Stimulated activated CD4-positive, alpha-beta T cell treated with anti-CD3 and anti-CD28 coated beads, Interleukin-15, amount 100 ng/mL, for 24 hours (primary cell): ENCODE measurements around the gene NPW.

Source experiments
- DNase-seq: peaks from one replicate; pipeline ENCODE4 v3.0.0-alpha.2; 2020

NPW gene

DNA sequence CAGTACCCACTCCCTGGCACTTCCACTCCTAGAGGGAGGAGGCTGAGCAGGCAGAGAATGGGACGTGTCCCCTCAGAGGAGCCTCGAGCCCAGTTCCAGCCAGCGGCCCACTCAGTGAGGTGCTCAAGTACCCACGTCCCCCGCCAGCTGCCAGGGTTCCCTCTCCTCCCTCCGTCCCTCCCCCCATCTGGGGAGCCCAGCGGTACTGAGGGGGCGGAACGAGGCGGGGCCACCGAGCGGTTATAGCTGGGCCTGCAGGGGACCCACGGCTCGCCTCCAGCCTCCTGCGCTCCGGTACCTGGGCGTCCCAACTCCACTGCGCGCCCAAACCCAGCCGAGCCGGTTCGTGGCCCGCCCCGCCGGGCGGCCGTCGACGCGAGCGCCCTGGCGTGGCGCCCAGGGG, at the start of gene NPW:
NPW (plus strand) TSS at position 268 of the 403 bp plus-strand sequence.
- peak; percentile 67 for DNase-seq

DNA sequence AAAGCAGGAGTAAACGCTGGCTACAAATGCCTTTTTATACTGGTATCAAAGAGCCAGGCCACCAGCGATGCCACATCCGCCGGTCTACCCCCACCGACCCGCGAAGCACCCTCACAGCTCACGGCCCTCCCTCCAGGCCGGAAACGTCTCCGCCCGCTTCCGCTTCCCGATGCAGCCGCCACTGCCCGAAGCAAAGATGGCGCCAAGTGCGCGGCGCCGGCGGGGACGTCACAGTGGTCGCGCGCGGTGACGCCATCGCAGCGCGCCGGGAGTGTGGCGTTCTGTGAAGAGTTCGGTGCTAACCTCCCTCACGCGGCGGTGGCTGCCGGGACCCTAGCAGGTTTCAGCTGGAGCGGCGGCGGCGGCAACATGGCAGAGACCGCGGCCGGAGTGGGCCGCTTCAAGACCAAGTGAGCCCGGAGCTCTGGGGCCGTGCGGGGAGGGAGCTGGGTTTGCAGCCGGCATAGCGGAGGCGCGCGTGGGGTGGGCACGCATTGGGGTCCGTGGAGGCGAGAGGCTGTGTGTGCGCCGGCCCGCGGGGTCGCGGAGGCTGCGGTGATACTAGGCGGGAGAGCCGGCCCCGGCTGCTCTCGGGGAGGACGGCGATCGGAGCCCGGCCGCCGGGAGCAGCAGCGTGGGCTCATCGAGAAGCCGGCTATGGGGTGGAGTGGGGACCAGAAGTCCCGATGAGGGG, 47.6 kb upstream of the NPW start, which contains the start of gene TBL3:
TBL3 (plus strand) TSS at position 258 of the 694 bp plus-strand sequence; CDS start at position 370, 112 bp downstream.
- DNase-seq: peak; percentile 96

DNA sequence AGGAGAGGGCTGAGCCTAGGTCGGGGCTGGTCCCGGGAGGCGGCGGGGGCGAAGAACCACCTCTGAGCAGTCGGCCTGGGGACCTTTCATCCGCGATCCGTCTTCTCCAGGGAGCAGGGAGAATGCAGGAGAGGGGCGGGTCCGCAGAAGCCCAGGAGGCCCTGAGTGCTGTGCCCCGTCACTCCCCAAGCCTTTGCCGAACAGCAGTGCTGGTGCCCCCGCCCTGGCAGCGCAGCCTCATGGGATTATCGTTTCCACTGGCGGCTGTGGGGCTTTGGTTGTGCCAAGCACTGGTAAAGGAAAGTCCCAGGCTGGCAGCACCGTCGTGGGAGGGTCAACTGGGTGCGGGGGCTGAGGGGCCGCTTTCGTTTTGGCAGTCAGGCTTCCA, 47.1 kb upstream of the NPW start:
- peak; percentile 40 for DNase-seq

DNA sequence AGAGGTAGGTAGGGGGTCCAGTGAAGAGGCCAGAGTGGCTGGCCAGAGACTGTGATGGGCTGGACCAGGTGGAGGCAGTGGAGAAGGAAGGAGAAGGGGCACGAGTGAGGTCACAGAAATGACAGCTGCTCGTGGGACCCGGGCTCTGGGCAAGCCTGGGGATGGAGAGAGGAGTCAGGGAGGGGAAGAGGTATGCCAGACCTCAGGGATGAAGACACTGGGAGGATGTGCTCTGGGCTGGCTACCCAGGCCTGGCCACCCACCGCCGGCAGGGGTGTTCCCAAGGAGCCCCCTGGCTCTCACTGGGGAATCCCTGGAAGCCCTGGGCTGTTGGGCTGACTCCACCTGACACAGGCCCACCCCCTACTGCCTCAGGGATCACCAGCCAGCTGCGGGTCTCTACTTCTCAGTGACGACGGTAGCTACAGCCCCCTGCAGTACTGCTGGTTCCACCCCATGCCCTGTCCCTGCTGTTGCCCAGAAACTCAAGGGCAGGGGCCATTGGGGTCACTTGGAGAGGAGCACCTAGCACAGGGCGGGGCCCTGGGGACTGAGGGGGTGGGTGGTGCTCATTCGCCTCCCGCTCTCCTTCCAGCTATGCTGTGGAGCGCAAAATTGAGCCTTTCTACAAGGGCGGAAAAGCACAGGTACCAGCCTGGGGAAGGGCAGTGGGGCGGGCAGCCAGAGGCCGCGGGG, 46.0 kb upstream of the NPW start:
- no peak for DNase-seq

DNA sequence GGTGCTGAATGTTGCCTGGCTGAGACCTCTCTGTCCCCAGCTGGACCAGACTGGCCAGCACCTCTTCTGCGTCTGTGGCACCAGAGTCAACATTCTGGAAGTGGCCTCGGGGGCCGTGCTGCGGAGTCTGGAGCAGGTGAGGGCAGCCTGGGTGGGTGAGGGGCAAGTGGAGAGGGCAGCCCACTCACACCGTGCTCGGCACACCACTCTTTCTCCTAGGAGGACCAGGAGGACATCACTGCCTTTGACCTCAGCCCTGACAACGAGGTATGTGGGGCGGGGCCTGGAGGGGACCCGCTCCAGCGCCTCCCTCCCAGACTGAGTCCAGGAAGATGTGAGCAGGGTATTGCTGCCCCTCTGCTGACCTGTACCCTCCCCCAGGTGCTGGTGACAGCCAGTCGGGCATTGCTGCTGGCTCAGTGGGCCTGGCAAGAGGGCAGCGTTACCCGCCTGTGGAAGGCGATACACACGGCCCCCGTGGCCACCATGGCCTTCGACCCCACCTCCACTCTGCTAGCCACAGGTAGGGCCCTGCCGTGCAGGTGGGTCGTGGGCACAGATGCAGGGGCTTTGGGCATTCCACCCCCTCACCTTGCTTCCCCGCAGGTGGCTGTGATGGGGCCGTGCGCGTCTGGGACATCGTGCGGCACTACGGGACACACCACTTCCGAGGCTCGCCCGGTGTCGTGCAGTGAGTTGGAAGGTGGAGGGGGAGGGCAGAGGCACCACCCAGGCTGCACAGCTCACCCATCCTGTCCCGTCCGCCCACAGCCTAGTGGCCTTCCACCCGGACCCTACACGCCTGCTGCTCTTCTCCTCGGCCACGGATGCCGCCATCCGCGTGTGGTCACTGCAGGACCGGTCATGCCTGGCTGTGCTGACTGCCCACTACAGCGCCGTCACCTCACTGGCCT, 45.2 kb upstream of the NPW start:
- no peak for DNase-seq

DNA sequence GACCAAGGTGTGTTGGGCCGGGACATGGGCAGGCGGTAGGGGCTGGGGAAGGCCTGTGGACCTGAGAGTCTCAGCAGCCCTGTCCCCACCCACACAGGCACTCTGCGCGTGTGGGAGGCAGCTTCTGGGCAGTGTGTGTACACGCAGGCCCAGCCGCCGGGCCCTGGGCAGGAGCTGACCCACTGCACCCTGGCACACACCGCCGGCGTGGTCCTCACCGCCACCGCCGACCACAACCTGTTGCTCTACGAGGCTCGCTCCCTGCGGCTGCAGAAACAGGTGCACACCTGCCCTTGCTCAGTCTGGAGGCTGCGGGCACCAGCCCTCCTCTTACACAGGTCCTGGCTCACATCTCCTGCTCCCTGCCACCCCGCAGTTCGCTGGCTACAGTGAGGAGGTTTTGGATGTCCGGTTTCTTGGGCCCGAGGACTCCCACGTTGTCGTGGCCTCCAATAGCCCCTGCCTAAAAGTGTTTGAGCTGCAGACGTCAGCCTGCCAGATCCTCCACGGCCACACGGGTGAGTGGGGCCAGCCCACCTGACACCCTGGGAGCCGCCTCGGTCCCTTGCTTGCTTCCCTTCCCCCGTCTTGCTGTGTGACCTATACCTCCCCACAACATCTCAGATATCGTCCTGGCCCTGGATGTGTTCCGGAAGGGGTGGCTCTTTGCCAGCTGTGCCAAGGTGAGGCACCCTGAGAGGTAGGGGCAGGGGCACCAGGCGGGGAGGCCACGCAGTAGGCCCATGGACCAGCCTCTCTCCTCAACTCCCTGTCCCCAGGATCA, 44.0 kb upstream of the NPW start:
- DNase-seq: no peak

DNA sequence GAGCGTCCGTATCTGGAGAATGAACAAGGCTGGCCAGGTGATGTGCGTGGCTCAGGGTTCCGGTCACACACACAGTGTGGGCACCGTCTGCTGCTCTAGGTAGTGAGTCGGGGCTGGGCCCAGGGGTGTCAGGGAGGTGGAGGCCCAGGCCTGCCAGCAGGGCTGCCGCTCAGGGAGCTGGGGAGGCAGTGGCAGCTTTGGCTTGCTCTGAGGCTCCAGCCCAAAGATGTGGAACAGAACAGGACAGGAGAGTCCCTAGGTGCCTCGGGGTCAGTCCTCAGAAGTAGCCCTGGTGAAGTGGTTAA, 43.4 kb upstream of the NPW start:
- DNase-seq: no peak

DNA sequence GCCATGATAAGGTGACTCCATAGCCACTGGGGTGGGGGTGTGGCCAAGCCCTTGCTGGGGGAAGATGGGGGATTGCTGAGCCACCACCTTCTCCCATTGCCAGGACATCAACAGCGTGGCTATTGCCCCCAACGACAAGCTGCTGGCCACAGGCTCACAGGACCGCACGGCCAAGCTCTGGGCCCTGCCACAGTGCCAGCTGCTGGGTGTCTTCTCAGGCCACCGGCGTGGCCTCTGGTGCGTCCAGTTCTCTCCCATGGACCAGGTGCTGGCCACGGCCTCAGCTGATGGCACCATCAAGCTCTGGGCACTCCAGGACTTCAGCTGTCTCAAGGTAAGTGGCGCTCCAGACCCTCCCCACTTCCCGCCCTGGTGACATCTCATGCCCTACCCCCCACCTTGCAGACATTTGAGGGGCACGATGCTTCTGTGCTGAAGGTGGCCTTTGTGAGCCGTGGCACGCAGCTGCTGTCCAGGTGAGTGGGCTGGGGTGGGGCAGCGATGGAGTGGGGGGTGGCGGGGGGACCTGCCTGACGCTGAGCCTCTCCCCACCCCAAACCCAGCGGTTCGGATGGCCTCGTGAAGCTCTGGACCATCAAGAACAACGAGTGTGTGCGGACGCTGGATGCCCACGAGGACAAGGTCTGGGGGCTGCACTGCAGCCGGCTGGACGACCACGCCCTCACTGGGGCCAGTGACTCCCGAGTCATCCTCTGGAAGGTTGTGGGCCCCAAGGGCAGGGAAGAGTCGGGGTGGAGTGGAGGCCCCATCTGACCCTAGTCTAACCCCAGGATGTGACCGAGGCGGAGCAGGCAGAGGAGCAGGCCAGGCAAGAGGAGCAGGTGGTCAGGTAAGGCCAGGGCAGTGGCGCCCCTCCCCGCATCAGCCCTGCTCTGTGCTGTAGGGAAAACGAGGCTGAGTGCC, 42.4 kb upstream of the NPW start:
- no peak for DNase-seq

DNA sequence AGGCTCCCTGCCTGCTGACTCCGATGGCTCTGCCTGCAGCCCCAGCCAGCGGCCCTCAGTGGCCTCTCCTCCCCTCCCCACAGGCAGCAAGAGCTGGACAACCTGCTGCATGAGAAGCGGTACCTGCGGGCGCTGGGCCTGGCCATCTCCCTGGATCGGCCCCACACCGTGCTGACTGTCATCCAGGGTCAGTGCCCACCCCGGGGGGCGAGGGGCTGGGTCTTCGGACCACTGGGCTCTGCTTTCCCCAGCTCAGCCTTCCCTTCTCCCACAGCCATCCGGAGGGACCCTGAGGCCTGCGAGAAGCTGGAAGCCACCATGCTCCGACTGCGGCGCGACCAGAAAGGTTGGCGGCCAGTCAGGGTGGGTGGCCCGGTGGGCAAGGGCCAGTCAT, 41.7 kb upstream of the NPW start:
- DNase-seq: no peak

DNA sequence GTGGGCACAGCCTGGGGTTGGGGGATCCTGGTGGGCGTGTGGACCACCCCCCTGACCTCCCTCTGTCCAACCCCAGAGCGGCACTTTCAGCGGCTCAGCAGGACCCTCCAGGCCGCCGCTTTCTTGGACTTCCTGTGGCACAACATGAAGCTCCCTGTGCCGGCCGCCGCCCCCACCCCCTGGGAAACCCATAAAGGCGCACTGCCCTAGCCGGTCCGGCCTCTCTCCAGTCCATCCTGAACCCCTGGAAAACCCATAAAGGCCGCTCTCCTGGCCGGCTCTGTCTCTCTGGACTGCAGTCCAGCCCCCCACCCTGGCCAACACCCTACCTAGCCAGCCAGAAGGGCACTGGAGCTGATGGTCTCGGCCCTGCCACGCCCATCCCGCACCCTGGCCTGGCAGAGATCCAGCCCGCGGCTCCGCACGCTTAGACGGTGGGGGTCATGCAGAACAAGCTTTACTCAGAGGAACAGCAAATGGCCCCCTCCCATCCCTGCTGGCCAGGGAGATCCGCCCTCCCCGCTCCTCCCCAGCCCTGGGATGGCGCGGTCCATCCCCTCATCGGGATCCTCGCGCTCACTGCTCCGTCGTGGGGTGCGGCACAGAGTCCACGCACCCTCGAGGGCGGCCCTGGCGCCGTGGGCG, 41.0 kb upstream of the NPW start:
- DNase-seq: no peak

DNA sequence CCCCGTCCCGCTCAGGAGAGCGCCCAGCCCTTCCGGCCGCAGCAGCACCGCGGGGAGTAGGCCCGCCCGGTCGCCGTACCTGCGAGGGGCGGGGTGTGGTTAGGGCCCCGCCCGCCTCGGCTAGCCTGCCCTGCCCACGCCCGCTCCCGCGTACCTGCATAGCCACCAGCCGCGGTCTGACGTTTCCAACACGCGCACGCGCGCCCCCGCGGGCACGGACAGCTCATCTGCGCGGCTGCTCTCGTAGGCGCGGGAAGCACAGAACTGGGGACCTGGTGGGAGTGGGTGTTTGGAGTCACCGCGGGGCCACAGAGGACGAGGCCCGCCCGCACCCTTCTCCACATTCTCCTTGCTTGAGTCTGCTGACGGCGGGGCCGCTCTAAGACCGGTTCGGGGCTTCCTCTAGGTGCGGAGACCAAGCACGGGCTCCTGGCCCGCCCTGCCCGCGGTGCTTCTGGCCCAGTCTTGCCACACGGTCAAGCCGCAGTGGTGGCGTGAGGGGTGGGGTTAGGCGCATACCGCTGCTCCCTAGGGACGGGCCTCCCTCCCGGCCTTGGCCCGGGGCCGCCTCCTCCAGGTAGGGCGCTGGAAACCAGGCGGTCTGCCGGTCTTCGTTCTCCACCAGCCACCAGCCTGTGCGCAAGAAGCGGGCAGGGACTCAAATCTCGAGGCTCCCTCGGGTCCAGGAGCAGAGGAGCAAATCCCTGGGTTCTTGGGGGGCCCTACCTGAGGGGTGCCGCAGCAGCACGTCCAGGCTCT, 40.1 kb upstream of the NPW start:
- DNase-seq: peak; percentile 65

DNA sequence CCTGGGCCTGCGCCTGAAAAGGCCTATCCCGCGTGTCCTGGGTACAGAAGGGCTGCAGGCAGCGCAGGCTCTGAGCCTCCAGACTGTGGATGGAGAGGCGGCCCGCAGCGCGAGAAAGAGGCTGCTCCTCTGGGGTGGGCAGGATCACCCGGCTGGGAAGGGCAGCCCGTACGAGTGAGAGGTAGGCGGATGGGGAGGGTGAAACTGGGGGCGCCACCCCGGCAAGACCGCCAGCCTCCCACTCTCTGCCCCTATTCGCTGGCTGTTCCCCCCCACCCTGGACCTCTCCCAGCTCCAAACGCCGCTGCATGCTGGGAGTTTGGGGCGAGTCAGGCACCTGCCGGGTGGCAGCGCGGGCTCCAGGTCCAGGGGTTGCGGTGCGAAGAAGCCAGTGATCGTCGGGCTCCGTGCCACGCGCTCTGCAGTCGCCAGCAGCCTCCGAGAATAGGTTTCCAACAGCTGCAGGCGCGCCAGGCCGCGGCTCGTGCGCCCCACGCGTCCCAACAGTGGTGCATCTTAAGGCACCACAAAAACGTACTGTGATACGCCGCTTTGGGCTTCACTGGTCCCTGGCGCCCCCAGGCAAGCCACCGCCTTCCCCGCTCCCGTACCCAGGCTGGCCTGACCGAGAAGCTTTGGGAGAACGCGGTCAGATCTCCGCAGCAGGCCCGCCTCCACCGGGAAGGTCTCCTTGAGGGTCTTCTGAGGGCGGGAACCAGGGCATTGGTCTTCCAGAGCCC, 39.4 kb upstream of the NPW start:
- peak; percentile 48 for DNase-seq

DNA sequence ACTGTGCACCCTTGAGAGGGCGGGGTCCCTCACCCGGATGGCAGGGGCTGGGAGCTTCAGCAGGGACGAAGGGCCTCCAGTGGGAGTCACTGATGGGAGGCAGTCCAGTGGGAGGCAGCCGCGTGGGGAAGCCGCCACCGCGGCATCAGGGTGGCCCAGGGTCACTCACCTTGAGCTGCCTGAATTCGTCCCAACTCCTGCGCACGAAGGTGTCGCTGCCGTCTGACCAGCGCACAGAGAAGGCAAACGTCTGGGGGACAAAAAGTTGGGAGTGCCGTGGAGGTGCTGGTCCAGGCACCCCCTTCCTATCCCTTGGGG, 38.9 kb upstream of the NPW start:
- no peak for DNase-seq

DNA sequence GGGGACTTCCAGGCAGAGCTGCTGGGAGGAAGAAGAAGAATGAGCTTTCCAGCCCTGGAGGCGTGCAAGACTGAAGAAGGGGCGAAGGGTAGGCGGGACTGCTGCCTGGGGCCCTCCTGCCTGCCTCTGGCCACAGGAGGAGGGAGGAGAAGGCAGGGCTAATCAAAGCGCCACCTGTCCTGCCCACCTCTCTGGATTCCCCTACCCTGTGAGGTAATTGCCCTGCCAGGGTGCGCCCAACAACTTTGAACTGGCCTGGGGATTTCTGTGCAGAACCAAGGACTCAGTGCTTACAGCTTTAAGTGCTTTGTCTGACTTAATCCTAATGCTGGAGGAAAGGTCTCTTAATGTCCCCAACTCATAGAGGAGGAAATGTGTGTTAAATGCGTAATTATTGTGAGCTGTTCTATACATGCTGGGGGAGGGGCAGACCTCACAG, 38.2 kb upstream of the NPW start, which contains the start of gene NOXO1:
NOXO1 (minus strand) TSS at position 72 of the 439 bp plus-strand sequence. CDS start 290 bp downstream, outside the sequence.
- DNase-seq: no peak

DNA sequence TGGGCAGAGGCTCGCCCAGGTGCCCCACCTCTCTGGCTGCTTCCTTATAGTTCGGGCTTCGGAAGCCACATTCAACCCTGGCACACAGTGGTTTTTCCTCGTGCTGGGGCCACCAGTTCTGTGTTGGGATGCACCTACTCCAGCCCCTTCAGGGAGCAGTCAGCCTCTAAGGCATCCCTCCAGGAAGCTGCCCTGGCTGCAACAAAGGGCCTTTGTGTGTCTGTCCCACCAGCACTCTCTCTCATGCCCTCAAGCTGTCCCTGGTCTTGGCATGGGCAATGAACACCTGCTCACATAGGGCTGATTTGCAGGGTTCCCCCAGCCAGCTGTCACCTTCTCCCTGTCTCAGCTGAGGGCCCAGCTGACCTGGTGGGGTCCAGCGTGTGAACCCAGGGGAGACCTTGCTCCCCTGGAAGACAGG, 37.6 kb upstream of the NPW start:
- no peak for DNase-seq

DNA sequence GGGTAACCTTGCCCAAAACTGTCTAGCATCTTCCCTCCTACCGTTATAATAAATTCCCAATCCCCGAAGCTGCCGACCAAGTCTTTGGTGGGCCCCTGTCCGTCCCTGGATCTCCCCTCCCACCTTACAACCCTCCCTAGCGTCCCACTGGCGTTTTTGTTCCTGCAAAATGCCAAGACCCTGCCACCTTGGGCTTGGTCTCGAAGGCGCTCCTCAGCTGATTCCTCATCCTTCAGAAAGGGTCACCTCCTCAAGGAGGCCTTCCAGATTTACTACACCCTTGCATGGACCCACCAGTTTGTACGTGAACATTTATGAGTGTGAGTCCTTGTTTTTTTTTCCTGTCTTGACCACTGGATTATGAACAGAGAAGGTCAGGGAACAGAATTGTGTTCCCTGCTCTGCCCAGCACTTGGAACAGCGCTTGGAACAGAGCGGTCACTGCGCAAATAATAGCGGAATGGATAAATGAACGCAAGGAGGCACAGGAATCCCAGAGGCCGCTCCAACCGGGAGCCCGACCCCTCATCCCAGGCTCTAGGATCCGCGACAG, 36.5 kb upstream of the NPW start:
- DNase-seq: no peak

DNA sequence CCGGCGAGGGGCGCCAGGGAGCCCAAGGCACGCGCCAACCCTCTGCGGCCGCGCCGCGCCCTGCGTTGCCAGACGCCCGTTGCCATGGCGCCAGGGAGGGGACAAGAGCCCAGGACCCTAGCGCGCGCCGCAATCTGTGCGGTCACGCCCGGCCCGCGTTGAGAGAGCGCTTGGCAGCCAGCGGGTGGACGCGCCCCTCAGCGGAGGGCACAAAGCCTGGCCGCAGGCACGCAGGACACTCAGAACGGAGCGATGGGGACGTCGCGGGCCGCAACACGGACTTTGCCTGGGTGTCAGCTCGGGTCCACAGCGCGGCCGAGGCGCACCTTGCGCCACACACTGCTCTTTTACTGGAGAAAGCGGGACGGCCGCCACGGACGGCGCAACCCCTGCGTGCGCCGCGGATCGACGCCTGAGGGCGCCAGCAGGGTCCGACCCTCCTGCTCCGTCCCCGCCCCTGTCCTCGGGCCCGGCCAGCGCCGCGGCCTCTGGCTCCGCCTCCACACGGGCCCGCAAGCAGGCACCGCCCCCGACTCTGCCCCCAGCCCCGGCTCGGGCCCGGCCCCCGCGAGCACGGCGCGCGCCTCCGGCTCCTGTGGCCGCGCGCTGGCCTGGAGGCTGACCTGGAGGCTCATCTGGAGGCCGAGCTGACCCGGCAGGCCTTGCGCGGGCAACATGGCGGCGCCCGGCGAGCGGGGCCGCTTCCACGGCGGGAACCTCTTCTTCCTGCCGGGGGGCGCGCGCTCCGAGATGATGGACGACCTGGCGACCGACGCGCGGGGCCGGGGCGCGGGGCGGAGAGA, 35.8 kb upstream of the NPW start, which contains the start of gene GFER:
GFER (plus strand) TSS at position 650 of the 803 bp plus-strand sequence; CDS start at position 676, 26 bp downstream.
- DNase-seq: peak; percentile 88
